ENCODE results near the gene RAB34. TPM values are rescaled to one million over a fixed set of nuclear protein-coding genes. Genes with fewer than 3 reads are reported as not detected.
A peak's percentile ranks its signal among the peaks of the same experiment; 100 is the strongest.

Gene RAB34
- total and polyA plus RNA-seq, 3 experiments from 2014 or later: 2.6 to 8.3 (median 7.9) TPM

GRCh38 chr17:28693869-28694268 is 23.8 kb downstream of the RAB34 start:
- H3K4me1 Mint-ChIP-seq: no peaks in the 10 kb centered on the region
- H3K4me3 ChIP-seq (ENCODE audit: low read length): no peak overlapping the region
- no peak overlapping the region for H3K4me3 Mint-ChIP-seq
- H3K4me1 ChIP-seq (ENCODE audit: insufficient read depth, low read length): no peaks in the 10 kb centered on the region
- H3K9me3 ChIP-seq (ENCODE audit: low read length): no peaks in the 10 kb centered on the region
- no peaks in the 10 kb centered on the region for H3K27me3 Mint-ChIP-seq
- ChIA-PET CTCF (interaction anchor here (0.6 kb wide), 1 partner anchor 17 kb away, joined by 3 read pairs; no protein-coding TSS in a partner anchor), POLR2A (interaction anchor here (0.6 kb wide), 1 partner anchor 11 kb away, joined by 3 read pairs; no protein-coding TSS in a partner anchor)
- H3K27me3 ChIP-seq (ENCODE audit: insufficient read depth, low read length, poor library complexity, severe bottlenecking): no peaks in the 10 kb centered on the region
- no peak overlapping the region for H3K27ac ChIP-seq (ENCODE audit: low read depth, low read length)
- no peaks in the 10 kb centered on the region for H3K9me3 Mint-ChIP-seq
- peak overlapping the region in 2 of 8 donors; percentile 35 to 46 for H3K27ac Mint-ChIP-seq
- DNase-seq: no peak
- H3K36me3 ChIP-seq (ENCODE audit: insufficient read depth, low read length): peaks cover 75% of the 10 kb centered on the region
- H3K36me3 Mint-ChIP-seq: peaks cover 12 to 91% (median 21%) of the 10 kb centered on the region in 3 donors

- no peaks in the 10 kb centered on the region for H3K27me3 Mint-ChIP-seq
- H3K36me3 Mint-ChIP-seq: peaks cover 33 to 90% (median 34%) of the 10 kb centered on the region in 3 donors
- no peak overlapping the region for H3K4me3 ChIP-seq (ENCODE audit: low read length)
- no peaks in the 10 kb centered on the region for H3K27me3 ChIP-seq (ENCODE audit: insufficient read depth, low read length, poor library complexity, severe bottlenecking)
- H3K9me3 ChIP-seq (ENCODE audit: low read length): no peaks in the 10 kb centered on the region
- no peaks in the 10 kb centered on the region for H3K4me1 ChIP-seq (ENCODE audit: insufficient read depth, low read length)
- POLR2A ChIA-PET: interaction anchor here (1.3 kb wide), 1 partner anchor 22 kb away, joined by 9 read pairs; the partner anchor contains the start of gene PROCA1
- no peak overlapping the region for H3K27ac ChIP-seq (ENCODE audit: low read depth, low read length)
- H3K9me3 Mint-ChIP-seq: no peaks in the 10 kb centered on the region
- CTCF ChIA-PET: no interaction called here
- no peaks in the 10 kb centered on the region for H3K4me1 Mint-ChIP-seq
- H3K27ac Mint-ChIP-seq: no peak overlapping the region
- DNase-seq: no peak
- H3K36me3 ChIP-seq (ENCODE audit: insufficient read depth, low read length): peaks cover 76% of the 10 kb centered on the region
- no peak overlapping the region for H3K4me3 Mint-ChIP-seq
Measured at GRCh38 chr17:28689011-28689410, 28.7 kb downstream of the RAB34 start.

- peaks cover 34 to 89% (median 34%) of the 10 kb centered on the region in 3 donors for H3K36me3 Mint-ChIP-seq
- no peaks in the 10 kb centered on the region for H3K9me3 Mint-ChIP-seq
- no peak for DNase-seq
- H3K4me1 ChIP-seq (ENCODE audit: insufficient read depth, low read length): no peaks in the 10 kb centered on the region
- H3K9me3 ChIP-seq (ENCODE audit: low read length): no peaks in the 10 kb centered on the region
- no peak overlapping the region for H3K27ac ChIP-seq (ENCODE audit: low read depth, low read length)
- H3K27ac Mint-ChIP-seq: peak overlapping the region in 2 of 8 donors; percentile 9 to 44
- POLR2A ChIA-PET: interaction anchor here (0.6 to 1.3 kb wide), 3 partner anchors 22 to 531 kb away, joined by 4 to 17 read pairs (median 9); partner anchors contain the start of gene PROCA1
- H3K27me3 Mint-ChIP-seq: no peaks in the 10 kb centered on the region
- no peaks in the 10 kb centered on the region for H3K4me1 Mint-ChIP-seq
- H3K36me3 ChIP-seq (ENCODE audit: insufficient read depth, low read length): peaks cover 73% of the 10 kb centered on the region
- no peak overlapping the region for H3K4me3 Mint-ChIP-seq
- no peaks in the 10 kb centered on the region for H3K27me3 ChIP-seq (ENCODE audit: insufficient read depth, low read length, poor library complexity, severe bottlenecking)
- CTCF ChIA-PET: no interaction called here
- no peak overlapping the region for H3K4me3 ChIP-seq (ENCODE audit: low read length)
Measured at GRCh38 chr17:28688481-28688880, 29.2 kb downstream of the RAB34 start.

GRCh38 chr17:28686296-28686695 is 31.4 kb downstream of the RAB34 start:
- no peaks in the 10 kb centered on the region for H3K27me3 Mint-ChIP-seq
- peaks cover 93% of the 10 kb centered on the region for H3K36me3 ChIP-seq (ENCODE audit: insufficient read depth, low read length)
- no peaks in the 10 kb centered on the region for H3K4me1 Mint-ChIP-seq
- no peaks in the 10 kb centered on the region for H3K9me3 Mint-ChIP-seq
- POLR2A ChIA-PET: no interaction called here
- no peak overlapping the region for H3K4me3 ChIP-seq (ENCODE audit: low read length)
- H3K27ac Mint-ChIP-seq: no peak overlapping the region
- H3K9me3 ChIP-seq (ENCODE audit: low read length): no peaks in the 10 kb centered on the region
- no peak overlapping the region for H3K27ac ChIP-seq (ENCODE audit: low read depth, low read length)
- no peak overlapping the region for H3K4me3 Mint-ChIP-seq
- H3K36me3 Mint-ChIP-seq: peaks cover 34 to 94% (median 38%) of the 10 kb centered on the region in 3 donors
- H3K27me3 ChIP-seq (ENCODE audit: insufficient read depth, low read length, poor library complexity, severe bottlenecking): no peaks in the 10 kb centered on the region
- no peak for DNase-seq
- no peaks in the 10 kb centered on the region for H3K4me1 ChIP-seq (ENCODE audit: insufficient read depth, low read length)
- CTCF ChIA-PET: no interaction called here

- POLR2A ChIA-PET: no interaction called here
- peaks cover 30 to 97% (median 40%) of the 10 kb centered on the region in 3 donors for H3K36me3 Mint-ChIP-seq
- Histone ChIP-seq H3K9me3 (ENCODE audit: low read length) (no peaks in the 10 kb centered on the region), H3K4me3 (ENCODE audit: low read length) (no peak overlapping the region), H3K27me3 (ENCODE audit: insufficient read depth, low read length, poor library complexity, severe bottlenecking) (no peaks in the 10 kb centered on the region), H3K36me3 (ENCODE audit: insufficient read depth, low read length) (peaks cover 94% of the 10 kb centered on the region), H3K4me1 (ENCODE audit: insufficient read depth, low read length) (no peaks in the 10 kb centered on the region), H3K27ac (ENCODE audit: low read depth, low read length) (no peak overlapping the region)
- H3K4me1 Mint-ChIP-seq: no peaks in the 10 kb centered on the region
- DNase-seq: no peak
- H3K9me3 Mint-ChIP-seq: no peaks in the 10 kb centered on the region
- CTCF ChIA-PET: no interaction called here
- no peak overlapping the region for H3K4me3 Mint-ChIP-seq
- no peaks in the 10 kb centered on the region for H3K27me3 Mint-ChIP-seq
- peak overlapping the region in 2 of 8 donors; percentile 14 to 54 for H3K27ac Mint-ChIP-seq
Measured at GRCh38 chr17:28685366-28685765, 32.3 kb downstream of the RAB34 start.

- no peaks in the 10 kb centered on the region for H3K4me1 Mint-ChIP-seq
Measured at GRCh38 chr17:28684963-28685362, 32.7 kb downstream of the RAB34 start.

GRCh38 chr17:28682655-28683054 is 35.0 kb downstream of the RAB34 start:
- H3K27ac ChIP-seq (ENCODE audit: low read depth, low read length): no peak overlapping the region
- Mint-ChIP-seq H3K4me3 (no peak overlapping the region), H3K36me3 (peaks cover 12 to 89% (median 31%) of the 10 kb centered on the region in 3 donors), H3K9me3 (no peaks in the 10 kb centered on the region), H3K4me1 (no peaks in the 10 kb centered on the region), H3K27ac (peak overlapping the region in 2 of 8 donors; percentile 26 to 36), H3K27me3 (no peaks in the 10 kb centered on the region)
- H3K9me3 ChIP-seq (ENCODE audit: low read length): no peaks in the 10 kb centered on the region
- H3K27me3 ChIP-seq (ENCODE audit: insufficient read depth, low read length, poor library complexity, severe bottlenecking): no peaks in the 10 kb centered on the region
- ChIA-PET POLR2A (no interaction called here), CTCF (no interaction called here)
- H3K36me3 ChIP-seq (ENCODE audit: insufficient read depth, low read length): peaks cover 82% of the 10 kb centered on the region
- H3K4me1 ChIP-seq (ENCODE audit: insufficient read depth, low read length): no peaks in the 10 kb centered on the region
- no peak for DNase-seq
- no peak overlapping the region for H3K4me3 ChIP-seq (ENCODE audit: low read length)

More at GRCh38 chr17:28684963-28685362, 32.7 kb downstream of the RAB34 start:
- H3K27me3 ChIP-seq (ENCODE audit: insufficient read depth, low read length, poor library complexity, severe bottlenecking): no peaks in the 10 kb centered on the region
- H3K36me3 ChIP-seq (ENCODE audit: insufficient read depth, low read length): peaks cover 91% of the 10 kb centered on the region
- POLR2A ChIA-PET: no interaction called here
- H3K4me1 ChIP-seq (ENCODE audit: insufficient read depth, low read length): no peaks in the 10 kb centered on the region
- no peak for DNase-seq
- Mint-ChIP-seq H3K27ac (peak overlapping the region in 1 of 8 donors; percentile 36), H3K9me3 (no peaks in the 10 kb centered on the region), H3K27me3 (no peaks in the 10 kb centered on the region), H3K36me3 (peaks cover 28 to 96% (median 36%) of the 10 kb centered on the region in 3 donors), H3K4me3 (no peak overlapping the region)
- CTCF ChIA-PET: no interaction called here
- H3K4me3 ChIP-seq (ENCODE audit: low read length): no peak overlapping the region
- no peaks in the 10 kb centered on the region for H3K9me3 ChIP-seq (ENCODE audit: low read length)
- no peak overlapping the region for H3K27ac ChIP-seq (ENCODE audit: low read depth, low read length)

GRCh38 chr17:28675980-28676379 is 41.7 kb downstream of the RAB34 start:
- Mint-ChIP-seq H3K4me1 (peaks cover 0 to 4% (median 0%) of the 10 kb centered on the region in 3 donors), H3K9me3 (peaks cover 0 to 2% (median 0%) of the 10 kb centered on the region in 5 donors), H3K27ac (peak overlapping the region in 1 of 8 donors; percentile 27), H3K36me3 (peaks cover 5 to 90% (median 43%) of the 10 kb centered on the region in 3 donors), H3K4me3 (no peak overlapping the region), H3K27me3 (no peaks in the 10 kb centered on the region)
- POLR2A ChIA-PET: no interaction called here
- no peaks in the 10 kb centered on the region for H3K9me3 ChIP-seq (ENCODE audit: low read length)
- no peaks in the 10 kb centered on the region for H3K4me1 ChIP-seq (ENCODE audit: insufficient read depth, low read length)
- CTCF ChIA-PET: no interaction called here
- no peak for DNase-seq
- H3K36me3 ChIP-seq (ENCODE audit: insufficient read depth, low read length): peaks cover 75% of the 10 kb centered on the region
- no peaks in the 10 kb centered on the region for H3K27me3 ChIP-seq (ENCODE audit: insufficient read depth, low read length, poor library complexity, severe bottlenecking)
- H3K27ac ChIP-seq (ENCODE audit: low read depth, low read length): no peak overlapping the region
- H3K4me3 ChIP-seq (ENCODE audit: low read length): no peak overlapping the region
